Fibroblast of mammary gland (primary cell): ENCODE measurements around the gene ZFHX2.

ENCODE experiments used
- DNase-seq: peaks from one replicate; pipeline ENCODE4 v3.0.0-alpha.2; 2010; ENCODE audit warnings: low read depth
- H3K4me3 ChIP-seq: 2 replicates; pipeline ENCODE4 v1.5.1; 2011; ENCODE audit warnings: low read depth, mild to moderate bottlenecking, low read length, moderate library complexity; ENCODE audit not compliant: control insufficient read depth
- TF ChIP-seq, protein P1 (sequence below): conservative IDR thresholded peaks from 2 replicates; pipeline ENCODE4 v1.5.1; 2011; ENCODE audit warnings: low read depth, low read length, inconsistent platforms; ENCODE audit not compliant: control insufficient read depth, insufficient read depth

The ZFHX2 gene

DNA sequence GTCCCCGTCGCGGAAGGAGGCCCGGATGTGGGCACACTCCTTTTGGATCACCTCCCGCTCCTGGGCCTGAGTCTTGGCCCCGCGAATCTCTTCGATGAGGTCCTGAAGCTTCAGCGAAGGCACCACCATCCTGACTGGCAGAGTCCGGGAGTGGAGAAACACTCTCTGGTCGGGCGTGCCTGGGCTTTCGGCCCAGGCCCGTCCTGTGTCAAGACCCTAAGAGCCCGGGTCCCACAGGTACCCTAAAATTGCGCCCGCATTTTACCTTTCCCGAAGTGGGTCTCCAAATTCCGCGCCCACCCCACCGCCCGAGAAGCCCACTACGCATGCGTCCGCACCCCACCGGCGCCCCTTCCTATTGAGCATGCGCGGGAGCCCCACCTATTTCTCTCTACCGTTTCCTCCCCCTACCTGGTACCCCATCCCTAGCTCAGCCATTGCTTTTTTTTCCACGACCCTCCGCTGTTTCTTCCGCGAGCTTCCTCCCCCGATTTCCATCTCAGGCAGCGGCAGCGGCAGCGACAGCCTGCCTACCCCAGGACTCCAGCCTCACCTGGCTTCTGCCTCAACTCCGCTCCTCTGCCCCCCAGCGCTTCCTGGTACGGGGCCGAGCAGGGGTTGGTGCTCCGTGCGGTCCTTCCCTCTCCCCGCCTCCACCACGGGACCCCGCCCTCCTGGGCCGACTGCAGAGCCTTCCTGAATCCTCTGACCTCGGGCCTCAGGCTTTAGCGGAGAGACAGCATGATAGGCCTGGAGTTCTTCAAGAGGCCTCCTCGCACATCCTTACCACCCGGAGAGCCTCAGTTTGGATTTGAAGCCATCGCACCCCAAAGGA is 15.8 kb upstream of the ZFHX2 start, which contains the start of gene AP1G2:
Gene AP1G2 (minus strand): TSS at position 606 of the 835 bp plus-strand sequence. CDS start 477 bp downstream, at position 129.
- DNase-seq: peak; percentile 50
- H3K4me3 ChIP-seq: peak within 1 kb of the TSS; percentile 61
- TF ChIP-seq, protein P1, sequence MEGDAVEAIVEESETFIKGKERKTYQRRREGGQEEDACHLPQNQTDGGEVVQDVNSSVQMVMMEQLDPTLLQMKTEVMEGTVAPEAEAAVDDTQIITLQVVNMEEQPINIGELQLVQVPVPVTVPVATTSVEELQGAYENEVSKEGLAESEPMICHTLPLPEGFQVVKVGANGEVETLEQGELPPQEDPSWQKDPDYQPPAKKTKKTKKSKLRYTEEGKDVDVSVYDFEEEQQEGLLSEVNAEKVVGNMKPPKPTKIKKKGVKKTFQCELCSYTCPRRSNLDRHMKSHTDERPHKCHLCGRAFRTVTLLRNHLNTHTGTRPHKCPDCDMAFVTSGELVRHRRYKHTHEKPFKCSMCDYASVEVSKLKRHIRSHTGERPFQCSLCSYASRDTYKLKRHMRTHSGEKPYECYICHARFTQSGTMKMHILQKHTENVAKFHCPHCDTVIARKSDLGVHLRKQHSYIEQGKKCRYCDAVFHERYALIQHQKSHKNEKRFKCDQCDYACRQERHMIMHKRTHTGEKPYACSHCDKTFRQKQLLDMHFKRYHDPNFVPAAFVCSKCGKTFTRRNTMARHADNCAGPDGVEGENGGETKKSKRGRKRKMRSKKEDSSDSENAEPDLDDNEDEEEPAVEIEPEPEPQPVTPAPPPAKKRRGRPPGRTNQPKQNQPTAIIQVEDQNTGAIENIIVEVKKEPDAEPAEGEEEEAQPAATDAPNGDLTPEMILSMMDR: no peak

DNA sequence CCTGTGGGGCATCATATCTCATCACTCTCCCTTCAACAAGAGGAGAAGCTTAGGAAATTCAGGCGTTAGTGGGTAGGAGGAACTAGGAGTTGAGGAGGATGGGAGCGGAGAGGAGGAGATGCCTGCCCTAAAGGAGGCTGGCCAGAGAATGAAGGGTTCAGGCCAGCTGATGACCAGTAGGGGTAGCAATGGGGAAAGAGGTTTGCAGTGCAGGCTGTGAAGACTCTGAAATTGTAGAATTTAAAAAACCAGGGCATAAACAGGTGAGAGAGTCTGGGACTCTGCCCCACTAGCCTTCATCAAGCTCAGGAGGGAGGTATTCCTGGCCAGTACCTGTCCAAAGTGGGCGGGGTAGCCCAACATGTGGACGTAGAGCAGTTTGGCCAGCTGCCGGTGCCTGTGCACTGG is 15.2 kb upstream of the ZFHX2 start:
- DNase-seq: no peak
- TF ChIP-seq, protein P1: peak; percentile 33
- H3K4me3 ChIP-seq: peak overlapping the region; percentile 61

DNA sequence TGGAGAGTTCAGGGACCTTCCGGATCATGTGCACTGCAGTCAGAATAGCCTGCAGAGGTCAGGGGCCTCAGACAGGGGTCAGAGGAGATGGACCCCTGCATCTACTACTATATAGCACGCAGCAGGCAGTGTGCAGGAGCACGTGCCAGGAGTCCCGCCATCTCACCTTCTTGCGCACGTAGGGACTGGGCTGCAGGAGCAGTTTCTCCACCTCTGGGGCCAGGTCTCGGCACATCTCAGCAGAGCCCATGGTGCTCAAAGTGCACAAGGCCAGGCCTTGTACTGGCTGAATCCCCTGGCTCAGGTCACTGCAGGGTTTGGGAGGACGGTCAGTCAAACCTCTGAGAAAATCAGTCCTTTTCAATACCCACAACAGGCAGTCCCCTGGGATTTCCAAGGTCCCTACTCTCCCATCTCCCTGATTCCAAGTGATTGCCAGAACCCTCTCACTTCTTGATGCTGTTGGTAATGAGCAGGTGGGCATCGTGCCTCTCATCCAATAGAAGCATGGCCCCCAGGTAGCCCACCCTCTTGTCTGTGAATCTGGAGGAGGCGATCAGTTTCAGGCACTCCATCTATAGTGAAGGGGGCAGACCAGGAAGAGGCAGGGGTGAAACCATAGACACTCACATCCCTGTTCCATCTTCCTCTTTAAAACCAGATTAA is 14.7 kb upstream of the ZFHX2 start:
- no peak overlapping the region for H3K4me3 ChIP-seq
- TF ChIP-seq, protein P1: no peak

DNA sequence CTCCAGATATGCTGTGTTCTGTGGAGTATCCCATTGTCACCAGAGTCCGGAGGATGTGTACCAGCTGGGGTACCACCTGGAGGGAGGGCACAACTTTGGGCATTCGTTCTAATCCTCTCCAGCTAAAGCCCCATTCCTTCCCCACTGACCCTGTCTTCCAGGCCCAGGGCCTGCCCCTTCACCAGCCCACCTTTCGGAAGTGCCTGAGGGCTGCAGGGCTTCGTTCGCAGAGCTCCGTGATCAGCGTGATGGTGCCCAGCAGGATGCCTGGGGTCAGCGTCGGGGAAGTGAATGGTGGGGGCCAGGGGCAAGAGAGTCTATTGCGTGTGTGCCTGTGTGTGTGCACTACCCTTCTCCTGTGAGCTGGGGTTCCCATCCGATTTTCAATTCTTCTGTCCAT is 14.1 kb upstream of the ZFHX2 start:
- TF ChIP-seq, protein P1: no peak

More for the DNA sequence above, 14.7 kb upstream of the ZFHX2 start:
- DNase-seq: no peak

DNA sequence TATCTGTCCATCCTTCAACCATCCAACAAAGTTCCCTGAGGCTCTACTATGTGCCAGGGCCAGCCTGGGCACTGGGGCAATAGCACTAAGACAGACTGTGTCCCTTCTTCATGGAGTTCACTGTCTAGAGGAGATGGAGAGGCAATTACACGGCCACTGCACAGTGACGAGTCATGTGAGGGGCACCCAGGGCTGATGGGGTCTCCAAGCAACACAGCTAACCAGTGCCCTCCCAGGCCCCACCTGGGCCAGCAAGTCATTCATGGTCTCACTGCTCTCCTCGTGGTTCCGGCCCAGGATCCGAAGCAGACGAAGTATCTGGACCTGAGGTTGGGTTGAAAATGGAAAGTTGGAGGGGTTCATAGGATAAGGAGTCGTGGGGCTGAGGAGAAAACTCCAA is 13.3 kb upstream of the ZFHX2 start:
- DNase-seq: no peak
- H3K4me3 ChIP-seq: no peak overlapping the region
- TF ChIP-seq, protein P1: no peak

More for the DNA sequence above, 14.1 kb upstream of the ZFHX2 start:
- H3K4me3 ChIP-seq: no peak overlapping the region
- no peak for DNase-seq

DNA sequence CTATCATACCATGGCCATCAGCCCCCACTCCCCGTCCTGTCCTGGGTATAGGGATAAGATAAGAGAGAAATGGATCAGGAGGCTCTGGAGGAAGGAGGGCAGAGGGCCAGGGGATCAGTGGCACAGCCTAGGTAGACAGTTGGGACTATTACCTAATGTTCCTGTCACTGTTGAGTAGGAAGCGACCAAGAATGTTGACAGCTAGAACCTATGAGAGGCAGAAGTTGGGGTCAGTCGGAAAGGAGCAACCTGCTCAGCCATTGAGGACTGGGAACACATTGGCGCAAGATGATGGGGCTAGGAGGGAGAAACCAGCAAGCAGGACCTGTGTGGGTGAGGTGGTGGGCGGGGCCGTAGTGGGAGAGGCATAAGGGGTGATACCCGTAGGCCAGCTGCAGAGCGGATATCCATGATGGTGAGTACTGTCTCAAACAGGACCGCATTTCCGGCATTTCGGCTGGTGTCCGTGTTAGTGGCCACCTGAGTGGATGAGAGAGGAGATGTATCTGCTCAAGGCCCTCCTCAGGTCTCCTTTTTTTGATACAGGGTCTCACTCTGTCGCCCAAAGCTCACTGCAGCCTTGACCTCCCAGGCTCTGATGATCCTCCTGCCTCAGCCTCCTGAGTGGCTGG is 12.7 kb upstream of the ZFHX2 start:
- no peak overlapping the region for H3K4me3 ChIP-seq
- no peak for DNase-seq
- TF ChIP-seq, protein P1: no peak
